Measurements from ENCODE around the gene ZNF423. TPM values are rescaled to one million over a fixed set of nuclear protein-coding genes. Genes with fewer than 3 reads are reported as not detected.

Gene ZNF423
- total and polyA plus RNA-seq, 2 experiments from 2014 or later: 14.9 to 41.8 TPM

DNA sequence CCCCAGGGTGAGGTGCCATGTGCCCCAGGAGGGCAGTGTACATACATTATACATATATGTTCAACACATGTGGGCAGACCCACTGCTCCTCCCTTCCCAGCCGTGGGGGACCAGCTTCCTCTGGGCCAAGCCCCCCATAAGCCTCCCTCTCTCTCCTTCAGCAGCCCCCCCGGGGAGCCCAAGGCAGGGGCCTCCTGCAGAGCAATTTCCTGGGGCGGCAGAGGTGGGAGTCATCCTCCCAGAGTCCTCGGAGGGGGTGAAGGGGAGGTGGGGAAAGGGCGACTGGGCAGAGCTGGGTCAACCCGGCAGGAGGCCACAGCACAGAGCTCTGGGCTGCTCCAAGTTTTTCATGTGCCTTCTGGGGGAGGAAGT, 235.1 kb downstream of the ZNF423 start (continued):
- TF ChIP-seq, protein P1, sequence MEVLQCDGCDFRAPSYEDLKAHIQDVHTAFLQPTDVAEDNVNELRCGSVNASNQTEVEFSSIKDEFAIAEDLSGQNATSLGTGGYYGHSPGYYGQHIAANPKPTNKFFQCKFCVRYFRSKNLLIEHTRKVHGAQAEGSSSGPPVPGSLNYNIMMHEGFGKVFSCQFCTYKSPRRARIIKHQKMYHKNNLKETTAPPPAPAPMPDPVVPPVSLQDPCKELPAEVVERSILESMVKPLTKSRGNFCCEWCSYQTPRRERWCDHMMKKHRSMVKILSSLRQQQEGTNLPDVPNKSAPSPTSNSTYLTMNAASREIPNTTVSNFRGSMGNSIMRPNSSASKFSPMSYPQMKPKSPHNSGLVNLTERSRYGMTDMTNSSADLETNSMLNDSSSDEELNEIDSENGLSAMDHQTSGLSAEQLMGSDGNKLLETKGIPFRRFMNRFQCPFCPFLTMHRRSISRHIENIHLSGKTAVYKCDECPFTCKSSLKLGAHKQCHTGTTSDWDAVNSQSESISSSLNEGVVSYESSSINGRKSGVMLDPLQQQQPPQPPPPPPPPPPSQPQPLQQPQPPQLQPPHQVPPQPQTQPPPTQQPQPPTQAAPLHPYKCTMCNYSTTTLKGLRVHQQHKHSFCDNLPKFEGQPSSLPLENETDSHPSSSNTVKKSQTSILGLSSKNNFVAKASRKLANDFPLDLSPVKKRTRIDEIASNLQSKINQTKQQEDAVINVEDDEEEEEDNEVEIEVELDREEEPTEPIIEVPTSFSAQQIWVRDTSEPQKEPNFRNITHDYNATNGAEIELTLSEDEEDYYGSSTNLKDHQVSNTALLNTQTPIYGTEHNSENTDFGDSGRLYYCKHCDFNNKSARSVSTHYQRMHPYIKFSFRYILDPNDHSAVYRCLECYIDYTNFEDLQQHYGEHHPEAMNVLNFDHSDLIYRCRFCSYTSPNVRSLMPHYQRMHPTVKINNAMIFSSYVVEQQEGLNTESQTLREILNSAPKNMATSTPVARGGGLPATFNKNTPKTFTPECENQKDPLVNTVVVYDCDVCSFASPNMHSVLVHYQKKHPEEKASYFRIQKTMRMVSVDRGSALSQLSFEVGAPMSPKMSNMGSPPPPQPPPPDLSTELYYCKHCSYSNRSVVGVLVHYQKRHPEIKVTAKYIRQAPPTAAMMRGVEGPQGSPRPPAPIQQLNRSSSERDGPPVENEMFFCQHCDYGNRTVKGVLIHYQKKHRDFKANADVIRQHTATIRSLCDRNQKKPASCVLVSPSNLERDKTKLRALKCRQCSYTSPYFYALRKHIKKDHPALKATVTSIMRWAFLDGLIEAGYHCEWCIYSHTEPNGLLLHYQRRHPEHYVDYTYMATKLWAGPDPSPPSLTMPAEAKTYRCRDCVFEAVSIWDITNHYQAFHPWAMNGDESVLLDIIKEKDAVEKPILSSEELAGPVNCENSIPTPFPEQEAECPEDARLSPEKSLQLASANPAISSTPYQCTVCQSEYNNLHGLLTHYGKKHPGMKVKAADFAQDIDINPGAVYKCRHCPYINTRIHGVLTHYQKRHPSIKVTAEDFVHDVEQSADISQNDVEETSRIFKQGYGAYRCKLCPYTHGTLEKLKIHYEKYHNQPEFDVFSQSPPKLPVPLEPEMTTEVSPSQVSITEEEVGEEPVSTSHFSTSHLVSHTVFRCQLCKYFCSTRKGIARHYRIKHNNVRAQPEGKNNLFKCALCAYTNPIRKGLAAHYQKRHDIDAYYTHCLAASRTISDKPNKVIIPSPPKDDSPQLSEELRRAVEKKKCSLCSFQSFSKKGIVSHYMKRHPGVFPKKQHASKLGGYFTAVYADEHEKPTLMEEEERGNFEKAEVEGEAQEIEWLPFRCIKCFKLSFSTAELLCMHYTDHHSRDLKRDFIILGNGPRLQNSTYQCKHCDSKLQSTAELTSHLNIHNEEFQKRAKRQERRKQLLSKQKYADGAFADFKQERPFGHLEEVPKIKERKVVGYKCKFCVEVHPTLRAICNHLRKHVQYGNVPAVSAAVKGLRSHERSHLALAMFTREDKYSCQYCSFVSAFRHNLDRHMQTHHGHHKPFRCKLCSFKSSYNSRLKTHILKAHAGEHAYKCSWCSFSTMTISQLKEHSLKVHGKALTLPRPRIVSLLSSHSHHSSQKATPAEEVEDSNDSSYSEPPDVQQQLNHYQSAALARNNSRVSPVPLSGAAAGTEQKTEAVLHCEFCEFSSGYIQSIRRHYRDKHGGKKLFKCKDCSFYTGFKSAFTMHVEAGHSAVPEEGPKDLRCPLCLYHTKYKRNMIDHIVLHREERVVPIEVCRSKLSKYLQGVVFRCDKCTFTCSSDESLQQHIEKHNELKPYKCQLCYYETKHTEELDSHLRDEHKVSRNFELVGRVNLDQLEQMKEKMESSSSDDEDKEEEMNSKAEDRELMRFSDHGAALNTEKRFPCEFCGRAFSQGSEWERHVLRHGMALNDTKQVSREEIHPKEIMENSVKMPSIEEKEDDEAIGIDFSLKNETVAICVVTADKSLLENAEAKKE (CRISPR knock-in tag; IDR thresholded peaks at IDR 0.05): no peak
- no peak for TF ChIP-seq CREB1 (CRISPR knock-in tag; IDR thresholded peaks at IDR 0.05; ENCODE audit: low read depth)
- no peak for TF ChIP-seq ZNF114 (CRISPR knock-in tag; IDR thresholded peaks at IDR 0.05)
- no peak for TF ChIP-seq EZH2 (IDR thresholded peaks at IDR 0.05; ENCODE audit: low read depth, unreplicated experiment)
- TF ChIP-seq, protein P2, sequence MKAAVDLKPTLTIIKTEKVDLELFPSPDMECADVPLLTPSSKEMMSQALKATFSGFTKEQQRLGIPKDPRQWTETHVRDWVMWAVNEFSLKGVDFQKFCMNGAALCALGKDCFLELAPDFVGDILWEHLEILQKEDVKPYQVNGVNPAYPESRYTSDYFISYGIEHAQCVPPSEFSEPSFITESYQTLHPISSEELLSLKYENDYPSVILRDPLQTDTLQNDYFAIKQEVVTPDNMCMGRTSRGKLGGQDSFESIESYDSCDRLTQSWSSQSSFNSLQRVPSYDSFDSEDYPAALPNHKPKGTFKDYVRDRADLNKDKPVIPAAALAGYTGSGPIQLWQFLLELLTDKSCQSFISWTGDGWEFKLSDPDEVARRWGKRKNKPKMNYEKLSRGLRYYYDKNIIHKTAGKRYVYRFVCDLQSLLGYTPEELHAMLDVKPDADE (IDR thresholded peaks at IDR 0.05): no peak
- TF ChIP-seq, protein P3, sequence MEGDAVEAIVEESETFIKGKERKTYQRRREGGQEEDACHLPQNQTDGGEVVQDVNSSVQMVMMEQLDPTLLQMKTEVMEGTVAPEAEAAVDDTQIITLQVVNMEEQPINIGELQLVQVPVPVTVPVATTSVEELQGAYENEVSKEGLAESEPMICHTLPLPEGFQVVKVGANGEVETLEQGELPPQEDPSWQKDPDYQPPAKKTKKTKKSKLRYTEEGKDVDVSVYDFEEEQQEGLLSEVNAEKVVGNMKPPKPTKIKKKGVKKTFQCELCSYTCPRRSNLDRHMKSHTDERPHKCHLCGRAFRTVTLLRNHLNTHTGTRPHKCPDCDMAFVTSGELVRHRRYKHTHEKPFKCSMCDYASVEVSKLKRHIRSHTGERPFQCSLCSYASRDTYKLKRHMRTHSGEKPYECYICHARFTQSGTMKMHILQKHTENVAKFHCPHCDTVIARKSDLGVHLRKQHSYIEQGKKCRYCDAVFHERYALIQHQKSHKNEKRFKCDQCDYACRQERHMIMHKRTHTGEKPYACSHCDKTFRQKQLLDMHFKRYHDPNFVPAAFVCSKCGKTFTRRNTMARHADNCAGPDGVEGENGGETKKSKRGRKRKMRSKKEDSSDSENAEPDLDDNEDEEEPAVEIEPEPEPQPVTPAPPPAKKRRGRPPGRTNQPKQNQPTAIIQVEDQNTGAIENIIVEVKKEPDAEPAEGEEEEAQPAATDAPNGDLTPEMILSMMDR (conservative IDR thresholded peaks at IDR 0.05; ENCODE audit: low read depth in 2 of 2): no peak
- TF ChIP-seq POLR2AphosphoS5 (IDR thresholded peaks at IDR 0.05; ENCODE audit: low read depth): no peak
